Heart left ventricle (tissue), 16 donors: Measurements from ENCODE around the gene IPO9. TPM values are rescaled to one million over a fixed set of nuclear protein-coding genes. Genes with fewer than 3 reads are reported as not detected.
A peak's percentile ranks its signal among the peaks of the same experiment; 100 is the strongest.

Experiments used
- ATAC-seq, 4 donors: fragments of 200-7000 bp; cut with Tn5 transposase; one replicate each; pipeline ENCODE4 v1.9.1; 2020 to 2022; ENCODE audit warnings: moderate library complexity in 4 of 4, mild to moderate bottlenecking in 3 of 4, moderate number of reproducible peaks in 1 of 4
- DNase-seq, 5 donors: peaks; one replicate each; pipeline ENCODE4 v3.0.0-alpha.2; 2020
- H3K27ac ChIP-seq, 12 donors: fragments of 200-600 bp; sonication (generic) in 4 of 12; one replicate each; pipeline versions ENCODE4 v1.5.0 to v1.8.0; 2016 to 2022; ENCODE audit warnings: mild to moderate bottlenecking in 2 of 12
- H3K27me3 ChIP-seq, 9 donors: fragments of 200-600 bp; sonication (generic) in 2 of 9; one replicate each; pipeline versions ENCODE4 v1.5.1 to v1.8.0; 2016 to 2022; ENCODE audit warnings: mild to moderate bottlenecking in 3 of 9
- H3K36me3 ChIP-seq, 9 donors: fragments of 200-600 bp; sonication (generic) in 2 of 9; one replicate each; pipeline versions ENCODE4 v1.5.0 to v1.8.0; 2018 to 2022; ENCODE audit warnings: mild to moderate bottlenecking in 2 of 9
- H3K4me1 ChIP-seq, 12 donors: fragments of 200-600 bp; sonication (generic) in 4 of 12; one replicate each; pipeline versions ENCODE4 v1.5.0 to v1.8.0; 2016 to 2022; ENCODE audit warnings: mild to moderate bottlenecking in 3 of 12
- H3K4me3 ChIP-seq, 12 donors: fragments of 200-600 bp; sonication (generic) in 4 of 12; one replicate each; pipeline versions ENCODE4 v1.5.0 to v1.8.0; 2017 to 2022; ENCODE audit warnings: mild to moderate bottlenecking in 9 of 12, moderate library complexity in 4 of 12
- H3K9me3 ChIP-seq, 12 donors: fragments of 200-600 bp; sonication (generic) in 4 of 12; one replicate each; pipeline versions ENCODE4 v1.5.0 to v1.8.0; 2016 to 2022; ENCODE audit warnings: mild to moderate bottlenecking in 1 of 12
- POLR2A ChIP-seq, 2 donors: fragments of 450-650 bp; IDR thresholded peaks; one replicate each; pipeline ENCODE4 v1.6.1; 2017; ENCODE audit warnings: antibody characterized with exemption in 2 of 2, mild to moderate bottlenecking in 2 of 2, moderate library complexity in 2 of 2
- WGBS, 4 donors: extraction: QIAGEN DNeasy Blood & Tissue Kit in 2 of 4; methylation state at CpG; one replicate each; pipeline versions ENCODE4 v1.1.5 to v1.1.7; 2013 to 2018; 5-methylcytosine and 5-hydroxymethylcytosine counted together
- intact Hi-C, 10 donors: fragments of 100-400 bp; cut with DNase I; formaldehyde crosslinking; loops; one replicate each; pipeline versions ENCODE4 v1.11.1 to v1.14.2; 2022
- polyA plus RNA-seq, 2 donors: library from polyadenylated mRNA; stranded (reverse); fragments of 200-250 nt; gene quantifications; one replicate each; pipeline ENCODE4 v1.2.3, GENCODE V29; 2013
- total RNA-seq, 9 donors: library from RNA; depleted of rRNA in 2 of 9; stranded (reverse); fragments of >200 nt in 2 of 9; fragmentation: NEBNext Ultra II Directional in 3 of 9; extraction: Animal tissue kit (Norgen Biotek cat#: 25700) in 3 of 9; gene quantifications; one replicate each; pipeline versions ENCODE4 v1.1.0 to v1.2.4, GENCODE V29; 2016 to 2023
- TF ChIP-seq, protein P1 (sequence below), 12 donors: fragments of 200-600 bp; sonication (generic) in 4 of 12; IDR thresholded peaks; one replicate each; pipeline versions ENCODE4 v1.5.0 to v1.8.0; 2018 to 2022; ENCODE audit warnings: antibody characterized with exemption in 12 of 12, mild to moderate bottlenecking in 5 of 12
- donor health status: ischemic (EF 13 %, LVEDD 7.1; RV severe dilation, severe dysfunction).
- donor health status: healthy with polysubstance abuse.
- donor health status: DM: no; HTN: yes; CAD: no.
- donor health status: DM: no; HTN: no; CAD: no.
- donor health status: ischemic (EF 25% LVEDD 6.9; RV normal size, moderate dysfunction).
- donor health status: ischemic (EF 25% LVEDD 5.7; RV mildly dilated, moderate dysfunction).
- donor health status: healthy.
- donor health status: DM: yes; HTN: yes; CAD: no.
- donor health status: ischemic (EF 35%, LVEDD 5.7; RV mildly dilated, moderate dysfunction).
- donor health status: nonischemic (EF 11% LVEDD 7.7; RV severe dilation, severe dysfunction).
- donor health status: DM: yes; HTN: yes; CAD: no.
- donor health status: PGD.
- donor health status: ischemic (EF 29% LVEDD 5.4; RV normal size, mild dysfunction).
- donor health status: nonischemic (EF 23%, LVEDD 6.1; RV moderate dilation, normal function).

IPO9 gene
- total and polyA plus RNA-seq, 11 donors, result 9.8 to 35.4 (median 22.9) TPM

DNA sequence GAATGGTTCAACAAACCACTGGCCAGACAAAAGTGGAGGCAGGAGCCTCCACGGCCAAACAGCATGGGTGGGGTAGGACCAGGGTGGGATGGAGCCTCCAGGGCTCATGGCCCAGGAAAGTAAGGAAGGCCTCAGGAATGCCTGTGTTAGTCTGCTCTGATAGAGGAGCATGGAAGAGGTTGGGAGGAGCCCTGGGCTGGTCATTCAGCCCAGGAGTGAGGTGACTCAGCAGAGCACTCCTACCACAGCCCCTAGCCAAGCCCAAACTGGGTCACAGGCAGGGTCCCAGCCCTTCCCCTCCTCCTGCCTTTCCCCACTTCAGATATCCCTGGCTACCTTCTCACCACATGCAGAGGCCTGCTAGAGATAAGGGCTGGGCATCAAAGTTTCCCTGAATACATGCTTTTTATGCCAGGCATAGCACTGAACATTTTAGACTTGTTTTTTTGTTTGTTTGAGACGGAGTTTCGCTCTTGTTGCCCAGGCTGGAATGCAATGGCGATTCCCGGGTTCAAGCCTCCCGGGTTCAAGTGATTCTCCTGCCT, 56.6 kb downstream of the IPO9 start:
- Histone ChIP-seq H3K27me3 (peaks cover 0 to 14% (median 0%) of the 10 kb centered on the region in 9 donors), H3K27ac (peak overlapping the region; percentile 77 to 97 (median 88)), H3K36me3 (no peaks in the 10 kb centered on the region), H3K4me1 (peaks cover 2 to 69% (median 45%) of the 10 kb centered on the region in 12 donors), H3K9me3 (no peaks in the 10 kb centered on the region), H3K4me3 (no peak overlapping the region)
- DNase-seq (peak in 2 of 5 donors; percentile 63 to 69), ATAC-seq (peak in 2 of 4 donors; percentile 5 to 11)
- WGBS, 4 donors, result 69 to 83% (median 75%) methylated on average over 6 of the region's 6 CpGs
- no peak for TF ChIP-seq POLR2A (IDR thresholded peaks at IDR 0.05)
- TF ChIP-seq, protein P1, sequence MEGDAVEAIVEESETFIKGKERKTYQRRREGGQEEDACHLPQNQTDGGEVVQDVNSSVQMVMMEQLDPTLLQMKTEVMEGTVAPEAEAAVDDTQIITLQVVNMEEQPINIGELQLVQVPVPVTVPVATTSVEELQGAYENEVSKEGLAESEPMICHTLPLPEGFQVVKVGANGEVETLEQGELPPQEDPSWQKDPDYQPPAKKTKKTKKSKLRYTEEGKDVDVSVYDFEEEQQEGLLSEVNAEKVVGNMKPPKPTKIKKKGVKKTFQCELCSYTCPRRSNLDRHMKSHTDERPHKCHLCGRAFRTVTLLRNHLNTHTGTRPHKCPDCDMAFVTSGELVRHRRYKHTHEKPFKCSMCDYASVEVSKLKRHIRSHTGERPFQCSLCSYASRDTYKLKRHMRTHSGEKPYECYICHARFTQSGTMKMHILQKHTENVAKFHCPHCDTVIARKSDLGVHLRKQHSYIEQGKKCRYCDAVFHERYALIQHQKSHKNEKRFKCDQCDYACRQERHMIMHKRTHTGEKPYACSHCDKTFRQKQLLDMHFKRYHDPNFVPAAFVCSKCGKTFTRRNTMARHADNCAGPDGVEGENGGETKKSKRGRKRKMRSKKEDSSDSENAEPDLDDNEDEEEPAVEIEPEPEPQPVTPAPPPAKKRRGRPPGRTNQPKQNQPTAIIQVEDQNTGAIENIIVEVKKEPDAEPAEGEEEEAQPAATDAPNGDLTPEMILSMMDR (IDR thresholded peaks at IDR 0.05), result no peak
- intact Hi-C loops, result loop anchor here in 1 of 10 donors (10.0 kb wide), 1 partner anchor 219 kb away; no protein-coding TSS in a partner anchor

DNA sequence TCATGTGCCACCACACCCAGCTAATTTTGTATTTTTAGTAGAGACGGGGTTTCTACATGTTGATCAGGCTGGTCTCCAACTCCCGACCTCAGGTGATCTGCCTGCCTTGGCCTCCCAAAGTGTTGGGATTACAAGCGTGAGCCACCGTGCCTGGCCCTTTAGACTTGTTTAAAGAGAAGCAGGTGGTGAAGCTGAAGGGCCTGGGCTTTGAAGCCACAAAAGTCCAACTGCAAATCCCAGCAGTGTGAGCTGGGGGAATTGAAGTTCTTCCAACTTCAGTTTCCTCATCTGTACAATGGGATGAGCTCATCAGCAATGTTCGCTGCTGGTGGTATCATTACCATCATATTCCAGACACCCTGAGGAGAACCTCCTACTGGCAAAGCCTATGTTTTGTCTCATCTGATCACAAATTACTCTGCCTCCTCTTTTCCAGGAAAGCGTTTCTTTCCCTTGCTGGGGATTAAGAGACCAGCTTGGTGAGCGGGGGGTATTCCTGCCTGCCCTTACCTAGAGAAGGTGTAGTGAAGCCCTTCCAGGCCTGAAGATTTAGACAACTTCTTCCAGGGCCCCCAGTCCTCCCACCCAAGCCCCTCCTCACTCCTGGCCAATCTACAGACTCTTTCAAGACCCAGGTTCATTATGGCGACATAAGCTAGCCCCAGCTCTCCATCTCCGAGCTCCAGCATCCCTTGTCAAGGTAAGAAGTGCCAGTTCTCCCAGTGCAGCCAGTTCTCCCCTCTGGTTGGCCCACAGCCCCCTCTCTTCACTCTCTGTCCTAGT, 57.3 kb downstream of the IPO9 start:
- intact Hi-C loops, result loop anchor here in 1 of 10 donors (10.0 kb wide), 1 partner anchor 219 kb away; no protein-coding TSS in a partner anchor
- no peak for DNase-seq
- TF ChIP-seq, protein P1 (IDR thresholded peaks at IDR 0.05), result no peak
- TF ChIP-seq POLR2A (IDR thresholded peaks at IDR 0.05), result no peak
- 80 to 87% (median 84%) methylated on average over 7 to 9 of the region's 9 CpGs for WGBS, 4 donors
- Histone ChIP-seq H3K4me1 (peaks cover 2 to 75% (median 46%) of the 10 kb centered on the region in 12 donors), H3K9me3 (no peaks in the 10 kb centered on the region), H3K36me3 (no peaks in the 10 kb centered on the region), H3K27ac (peak overlapping the region in 11 of 12 donors; percentile 77 to 97 (median 88)), H3K27me3 (peaks cover 0 to 14% (median 0%) of the 10 kb centered on the region in 9 donors), H3K4me3 (no peak overlapping the region)
- no peak for ATAC-seq

DNA sequence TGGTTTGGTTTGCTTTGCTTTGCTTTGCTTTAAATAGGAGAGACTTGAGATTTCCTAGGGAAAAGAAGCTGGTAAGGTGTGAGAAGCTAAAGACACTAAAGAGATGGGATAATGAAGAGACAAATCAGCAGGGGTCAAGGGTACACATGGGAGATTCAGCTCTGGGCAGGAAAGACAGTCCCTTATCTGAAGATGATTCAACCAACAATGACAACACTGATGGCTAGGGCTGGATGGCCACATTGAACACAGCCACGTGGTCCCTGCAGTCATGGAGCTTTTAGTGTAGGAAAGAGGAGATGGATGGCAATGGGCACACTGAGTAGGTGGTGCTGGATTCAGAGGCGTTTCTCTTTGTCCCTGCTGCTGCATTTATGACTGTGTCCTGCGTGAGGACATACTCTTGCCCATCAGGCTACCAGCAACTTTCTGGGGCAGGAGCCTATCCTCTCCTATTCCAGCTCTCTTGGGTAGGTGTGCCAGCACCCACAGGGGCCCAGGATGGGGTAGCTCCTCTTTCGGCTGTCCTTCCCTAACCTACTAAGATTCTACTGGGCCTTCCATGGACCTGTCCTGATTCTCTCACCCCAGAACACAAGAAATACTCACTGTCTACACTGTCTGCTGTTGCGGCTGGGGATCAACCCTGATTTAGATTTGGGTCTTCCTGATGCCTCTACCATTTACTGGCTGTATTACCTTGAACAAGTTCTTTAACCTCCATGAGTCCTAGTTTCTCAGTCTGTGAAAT, 58.3 kb downstream of the IPO9 start:
- peak overlapping the region in 11 of 12 donors; percentile 42 to 95 (median 80) for H3K27ac ChIP-seq
- intact Hi-C loops, result loop anchor here in 1 of 10 donors (10.0 kb wide), 1 partner anchor 218 kb away; no protein-coding TSS in a partner anchor

More for the DNA sequence above, 58.3 kb downstream of the IPO9 start:
- H3K27me3 ChIP-seq, result peaks cover 0 to 14% (median 0%) of the 10 kb centered on the region in 9 donors
- no peak for ATAC-seq
- H3K9me3 ChIP-seq, result no peaks in the 10 kb centered on the region
- TF ChIP-seq, protein P1 (IDR thresholded peaks at IDR 0.05), result no peak
- TF ChIP-seq POLR2A (IDR thresholded peaks at IDR 0.05), result no peak
- H3K4me3 ChIP-seq, result peak overlapping the region in 1 of 12 donors; percentile 83
- peaks cover 0 to 9% (median 0%) of the 10 kb centered on the region in 9 donors for H3K36me3 ChIP-seq
- DNase-seq, result no peak
- WGBS, 4 donors, result 72 to 87% (median 80%) methylated on average over 5 of the region's 5 CpGs
- peaks cover 2 to 80% (median 44%) of the 10 kb centered on the region in 12 donors for H3K4me1 ChIP-seq
